Activated CD8-positive, alpha-beta memory T cell treated with anti-CD3 and anti-CD28 coated beads, Interleukin-2, amount 50 U/mL, for 1 hour (primary cell): ENCODE data around the gene FUT7.
"Not testable (repeated sequence)": the region's sequence is repeated elsewhere in the genome, so short reads cannot be mapped to it uniquely, and the experiment has no call there.

Experiments used
- DNase-seq: peaks from one replicate; pipeline ENCODE4 v3.0.0-alpha.2; 2020; ENCODE audit errors: extremely low read depth

FUT7 gene

GRCh38 chr9:137033481-137033880, 1.6 kb upstream of the FUT7 start:
- not testable (repeated sequence) for DNase-seq

DNA sequence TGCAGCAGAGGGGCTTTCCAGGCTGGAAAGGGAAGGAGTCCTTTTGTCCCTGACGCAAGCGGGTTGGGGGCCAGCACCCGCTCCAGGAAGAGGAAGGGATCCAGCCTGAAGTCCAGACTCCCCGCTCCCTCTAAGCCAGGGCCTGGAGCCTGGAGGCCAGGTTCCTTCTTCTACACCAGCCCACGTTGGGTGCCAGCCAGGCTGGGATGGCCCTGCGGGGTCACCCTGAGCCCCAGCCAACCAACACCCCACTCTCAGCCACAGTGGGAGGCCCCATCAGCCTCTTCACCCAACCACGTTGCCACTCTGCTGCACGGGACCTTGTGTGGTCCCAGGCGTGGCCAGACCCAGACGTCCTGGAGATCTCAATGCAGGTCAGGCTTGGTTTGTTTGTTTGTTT, 970 bp upstream of the FUT7 start:
- no peak for DNase-seq

- DNase-seq, result no peak
Measured at GRCh38 chr9:137030538-137031527, 1.1 kb downstream of the FUT7 start.

DNA sequence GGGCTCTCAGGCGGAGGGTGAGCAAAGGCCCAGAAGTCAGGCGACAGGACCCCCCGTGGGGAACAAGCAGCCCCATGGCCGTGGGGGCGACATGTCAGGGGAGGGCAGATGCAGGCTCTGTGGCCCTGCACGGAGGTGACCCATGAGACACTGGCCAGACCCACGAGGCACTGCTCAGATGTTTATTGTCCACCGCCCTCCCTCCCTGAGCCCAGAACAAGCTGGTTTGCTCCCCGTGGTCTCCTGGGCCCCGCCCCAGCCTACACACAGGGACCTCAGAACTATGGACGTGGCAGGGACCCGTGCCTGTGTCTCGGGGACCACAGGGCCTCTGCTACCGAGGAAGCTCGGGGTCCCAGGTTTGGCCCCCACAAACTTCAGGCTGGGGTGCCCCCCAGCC, 1.9 kb downstream of the FUT7 start:
- no peak for DNase-seq

GRCh38 chr9:137029058-137029936, 2.6 kb downstream of the FUT7 start:
- DNase-seq, result no peak

- no peak for DNase-seq
Measured at GRCh38 chr9:137028263-137029057, 3.4 kb downstream of the FUT7 start.

DNA sequence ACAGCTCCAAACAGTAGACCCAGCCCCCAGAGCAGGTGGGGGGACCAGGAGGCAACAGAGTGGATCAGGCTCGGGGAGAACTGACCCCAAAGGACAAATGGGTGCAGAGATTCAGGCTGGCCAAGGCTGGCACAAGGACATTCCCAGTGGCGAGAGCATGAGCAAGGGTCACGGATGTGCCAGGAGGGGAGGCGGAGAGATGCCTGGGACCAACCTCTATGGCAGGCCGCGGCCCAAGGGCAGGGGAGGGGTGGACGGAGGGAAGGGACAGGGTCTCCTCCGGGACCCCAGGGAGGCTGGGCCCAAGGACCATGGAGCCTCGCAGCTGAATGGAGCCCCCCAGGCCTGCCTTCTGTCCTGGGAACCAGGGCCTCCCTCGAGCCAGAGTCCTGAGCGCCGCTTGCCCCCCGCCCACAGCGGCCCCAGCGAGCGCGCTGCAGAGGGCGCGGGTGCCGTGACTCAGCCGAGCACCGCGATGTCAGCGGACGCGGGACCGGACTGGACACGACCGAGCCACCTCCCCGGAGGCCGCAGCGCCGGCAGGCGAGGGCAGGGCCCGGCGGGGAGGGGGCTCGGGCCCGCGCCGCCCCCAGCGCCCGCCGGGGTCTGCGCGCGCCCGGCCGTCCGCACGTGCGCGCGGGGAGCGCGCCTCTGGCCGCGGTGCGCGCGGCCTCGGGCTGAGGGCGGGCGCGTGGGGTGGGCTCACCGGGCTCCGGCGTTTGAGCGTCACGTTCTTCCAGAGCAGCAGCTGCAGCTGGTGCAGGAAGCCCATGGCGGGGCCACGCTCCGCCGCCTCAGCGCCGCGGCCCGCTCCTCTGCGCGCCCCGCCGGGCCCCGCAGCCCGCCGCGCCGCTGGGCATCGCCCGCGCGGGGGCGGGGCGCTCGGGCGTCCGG, 4.3 kb downstream of the FUT7 start, which contains the start of gene ABCA2:
Gene ABCA2, minus strand, starts transcription at position 869 of the 894 bp plus-strand sequence. Its CDS starts 97 bp downstream, at position 772.
- no peak for DNase-seq

DNA sequence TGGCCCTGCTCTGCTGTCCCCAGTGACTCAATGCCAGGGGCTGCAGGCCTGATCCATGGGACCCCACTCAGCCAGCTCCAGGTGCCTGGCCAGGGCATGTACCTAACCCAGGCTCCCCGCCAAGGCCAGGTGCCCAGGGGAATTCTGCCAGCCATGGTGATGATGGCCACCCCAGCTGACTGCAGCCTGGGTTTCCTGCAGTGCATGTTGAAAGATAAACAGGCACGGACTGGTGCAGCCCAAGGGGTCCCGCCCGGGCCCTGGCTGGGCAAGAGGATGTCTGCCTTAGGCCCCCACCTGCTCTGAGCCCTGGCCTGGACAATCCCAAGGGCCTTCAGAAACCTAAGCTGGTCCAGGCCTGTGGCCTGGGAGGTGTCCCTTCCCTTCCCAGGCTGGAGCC, 5.1 kb downstream of the FUT7 start:
- no peak for DNase-seq

GRCh38 chr9:137026384-137026783, 5.5 kb downstream of the FUT7 start:
- DNase-seq, result no peak

- no peak for DNase-seq
Measured at GRCh38 chr9:137025517-137025966, 6.3 kb downstream of the FUT7 start.

GRCh38 chr9:137023583-137023991, 8.3 kb downstream of the FUT7 start:
- no peak for DNase-seq

GRCh38 chr9:137023157-137023556, 8.7 kb downstream of the FUT7 start:
- DNase-seq, result no peak

DNA sequence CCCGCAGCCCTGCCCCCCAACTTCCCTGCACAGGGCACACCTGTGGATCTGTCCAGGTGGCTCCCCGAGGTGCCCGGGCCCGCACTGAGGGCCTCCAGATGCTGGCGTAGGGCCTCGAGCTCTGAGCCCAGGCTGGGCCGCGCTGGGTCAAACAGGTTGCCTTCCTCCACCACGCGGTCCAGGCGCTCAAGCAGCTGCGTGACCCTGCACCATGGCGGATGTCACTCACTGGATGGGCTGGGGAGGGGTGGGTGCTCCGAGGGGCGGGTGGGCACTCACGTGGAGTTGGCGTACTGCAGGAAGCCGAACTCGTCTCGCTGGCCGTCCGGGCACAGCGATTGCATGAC, 9.3 kb downstream of the FUT7 start:
- no peak for DNase-seq

DNA sequence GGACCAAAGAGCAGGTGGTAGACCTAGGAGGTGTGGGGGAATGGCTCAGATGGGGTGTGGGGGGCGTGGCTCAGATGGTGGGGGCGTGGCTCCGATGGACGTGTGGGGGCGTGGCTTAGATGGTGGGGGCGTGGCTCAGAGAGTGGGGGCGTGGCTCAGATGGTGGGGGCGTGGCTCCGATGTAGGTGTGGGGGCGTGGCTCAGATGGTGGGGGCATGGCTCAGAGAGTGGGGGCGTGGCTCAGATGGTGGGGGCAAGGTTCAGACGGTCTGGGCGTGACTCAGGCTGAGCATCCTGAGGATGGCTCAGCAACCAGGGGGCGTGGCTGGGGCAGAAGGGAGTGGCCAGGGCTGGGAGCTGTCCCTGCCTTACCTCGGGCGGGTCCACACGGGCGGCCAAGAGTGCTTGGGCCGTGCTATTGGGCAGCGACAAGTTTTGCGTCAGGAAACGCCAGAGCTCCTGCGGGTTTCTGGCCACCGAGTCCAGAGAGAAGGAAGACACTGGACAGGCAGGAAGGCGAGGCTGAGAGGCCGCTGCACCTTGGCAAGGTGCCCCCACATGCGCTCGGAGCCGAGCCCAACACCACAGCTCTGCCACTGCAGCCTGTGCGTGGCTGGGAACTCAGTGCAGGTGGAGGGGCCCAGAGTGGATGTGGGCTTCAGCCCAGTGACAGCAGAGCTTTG, 9.8 kb downstream of the FUT7 start:
- peak; percentile 36 for DNase-seq

GRCh38 chr9:137021568-137021978, 10.3 kb downstream of the FUT7 start:
- DNase-seq, result no peak

- DNase-seq, result no peak
Measured at GRCh38 chr9:137020771-137021567, 10.9 kb downstream of the FUT7 start.

GRCh38 chr9:137019891-137020683, 11.8 kb downstream of the FUT7 start:
- DNase-seq, result no peak
